ENCODE results near the gene PCDHGB7. TPM values are rescaled to one million over a fixed set of nuclear protein-coding genes. Genes with fewer than 3 reads are reported as not detected.
"Not testable (repeated sequence)": the region's sequence is repeated elsewhere in the genome, so short reads cannot be mapped to it uniquely, and the experiment has no call there.

PCDHGB7 gene
- total RNA-seq, 1 donor from 2014 or later = 16.4 TPM

DNA sequence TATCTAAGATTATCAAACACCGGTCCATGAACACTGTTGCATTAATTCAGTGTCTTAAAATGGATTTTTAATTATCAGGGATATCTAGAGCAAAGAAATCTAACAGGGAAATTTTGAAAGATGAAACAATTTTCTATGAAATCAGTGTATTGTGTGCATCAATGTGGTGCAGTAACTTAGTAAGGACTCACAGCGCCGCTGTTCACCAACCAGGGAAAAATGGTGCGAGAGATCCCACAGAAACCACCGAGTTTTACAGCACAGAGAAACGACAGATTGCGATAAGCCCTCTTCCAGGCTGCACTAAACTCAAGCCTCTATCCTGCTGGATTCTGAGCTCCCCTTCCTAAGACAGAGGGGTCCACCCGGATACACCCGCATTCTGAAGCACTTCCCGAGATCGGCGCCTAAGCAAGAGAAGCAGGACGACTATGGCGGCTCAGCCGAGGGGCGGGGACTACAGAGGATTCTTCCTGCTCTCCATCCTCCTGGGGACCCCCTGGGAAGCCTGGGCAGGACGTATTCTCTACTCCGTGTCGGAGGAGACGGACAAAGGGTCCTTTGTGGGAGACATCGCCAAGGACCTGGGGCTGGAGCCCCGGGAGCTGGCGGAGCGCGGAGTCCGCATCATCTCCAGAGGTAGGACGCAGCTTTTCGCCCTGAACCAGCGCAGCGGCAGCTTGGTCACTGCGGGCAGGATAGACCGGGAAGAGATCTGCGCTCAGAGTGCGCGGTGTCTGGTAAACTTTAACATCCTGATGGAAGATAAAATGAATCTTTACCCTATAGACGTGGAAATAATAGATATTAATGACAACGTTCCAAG, 34.8 kb upstream of the PCDHGB7 start, which contains the start of gene PCDHGA7:
TSS of gene PCDHGA7 (plus strand) at position 274 of the 826 bp plus-strand sequence. CDS start at position 432, 158 bp downstream.
- TF ChIP-seq, protein P1, sequence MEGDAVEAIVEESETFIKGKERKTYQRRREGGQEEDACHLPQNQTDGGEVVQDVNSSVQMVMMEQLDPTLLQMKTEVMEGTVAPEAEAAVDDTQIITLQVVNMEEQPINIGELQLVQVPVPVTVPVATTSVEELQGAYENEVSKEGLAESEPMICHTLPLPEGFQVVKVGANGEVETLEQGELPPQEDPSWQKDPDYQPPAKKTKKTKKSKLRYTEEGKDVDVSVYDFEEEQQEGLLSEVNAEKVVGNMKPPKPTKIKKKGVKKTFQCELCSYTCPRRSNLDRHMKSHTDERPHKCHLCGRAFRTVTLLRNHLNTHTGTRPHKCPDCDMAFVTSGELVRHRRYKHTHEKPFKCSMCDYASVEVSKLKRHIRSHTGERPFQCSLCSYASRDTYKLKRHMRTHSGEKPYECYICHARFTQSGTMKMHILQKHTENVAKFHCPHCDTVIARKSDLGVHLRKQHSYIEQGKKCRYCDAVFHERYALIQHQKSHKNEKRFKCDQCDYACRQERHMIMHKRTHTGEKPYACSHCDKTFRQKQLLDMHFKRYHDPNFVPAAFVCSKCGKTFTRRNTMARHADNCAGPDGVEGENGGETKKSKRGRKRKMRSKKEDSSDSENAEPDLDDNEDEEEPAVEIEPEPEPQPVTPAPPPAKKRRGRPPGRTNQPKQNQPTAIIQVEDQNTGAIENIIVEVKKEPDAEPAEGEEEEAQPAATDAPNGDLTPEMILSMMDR (IDR thresholded peaks at IDR 0.05; ENCODE audit: unreplicated experiment) = no peak
- no peak for DNase-seq (ENCODE audit: low spot score in 2 of 2, unreplicated experiment in 2 of 2)
- Mint-ChIP-seq H3K9me3 (peaks cover 67% of the 10 kb centered on the region), H3K27me3 (ENCODE audit: low read depth) (no peaks in the 10 kb centered on the region), H3K4me3 (no peak within 1 kb of the TSS), H3K27ac (no peak within 1 kb of the TSS), H3K4me1 (no peaks in the 10 kb centered on the region), H3K36me3 (peaks cover 8% of the 10 kb centered on the region)

DNA sequence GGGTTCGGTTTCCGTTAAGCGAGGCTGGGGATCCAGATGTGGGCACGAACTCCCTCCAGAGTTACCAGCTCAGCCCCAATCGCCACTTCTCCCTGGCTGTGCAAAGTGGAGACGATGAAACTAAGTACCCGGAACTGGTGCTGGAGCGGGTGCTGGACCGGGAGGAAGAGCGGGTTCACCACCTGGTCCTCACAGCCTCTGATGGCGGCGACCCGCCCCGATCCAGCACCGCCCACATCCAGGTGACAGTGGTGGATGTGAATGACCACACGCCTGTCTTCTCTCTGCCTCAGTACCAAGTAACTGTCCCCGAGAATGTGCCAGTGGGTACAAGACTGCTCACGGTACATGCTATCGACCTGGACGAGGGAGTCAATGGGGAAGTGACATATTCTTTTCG, 34.1 kb upstream of the PCDHGB7 start:
- Mint-ChIP-seq H3K27ac (no peak overlapping the region), H3K27me3 (ENCODE audit: low read depth) (no peaks in the 10 kb centered on the region), H3K4me3 (no peak overlapping the region), H3K36me3 (peaks cover 10% of the 10 kb centered on the region), H3K4me1 (no peaks in the 10 kb centered on the region), H3K9me3 (peaks cover 69% of the 10 kb centered on the region)
- TF ChIP-seq, protein P1 (IDR thresholded peaks at IDR 0.05; ENCODE audit: unreplicated experiment) = no peak
- no peak for DNase-seq (ENCODE audit: low spot score in 2 of 2, unreplicated experiment in 2 of 2)

DNA sequence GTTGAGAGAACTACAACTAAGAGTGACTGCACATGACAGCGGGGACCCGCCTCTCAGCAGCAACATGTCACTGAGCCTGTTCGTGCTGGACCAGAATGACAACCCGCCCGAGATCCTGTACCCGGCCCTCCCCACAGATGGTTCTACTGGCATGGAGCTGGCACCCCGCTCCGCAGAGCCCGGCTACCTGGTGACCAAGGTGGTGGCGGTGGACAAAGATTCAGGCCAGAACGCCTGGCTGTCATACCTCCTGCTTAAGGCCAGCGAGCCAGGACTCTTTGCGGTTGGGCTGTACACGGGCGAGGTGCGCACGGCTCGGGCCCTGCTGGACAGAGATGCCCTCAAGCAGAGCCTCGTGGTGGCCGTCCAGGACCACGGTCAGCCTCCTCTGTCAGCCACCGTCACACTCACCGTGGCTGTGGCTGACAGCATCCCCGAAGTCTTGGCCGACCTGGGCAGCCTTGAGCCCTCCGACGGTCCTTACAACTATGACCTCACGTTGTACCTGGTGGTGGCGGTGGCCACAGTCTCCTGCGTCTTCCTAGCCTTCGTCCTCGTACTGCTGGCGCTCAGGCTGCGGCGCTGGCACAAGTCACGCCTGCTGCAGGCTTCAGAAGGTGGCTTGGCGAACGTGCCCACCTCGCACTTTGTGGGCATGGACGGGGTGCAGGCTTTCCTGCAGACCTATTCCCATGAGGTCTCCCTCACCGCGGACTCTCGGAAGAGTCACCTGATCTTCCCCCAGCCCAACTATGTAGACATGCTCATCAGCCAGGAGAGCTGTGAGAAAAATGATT, 32.8 kb upstream of the PCDHGB7 start:
- Mint-ChIP-seq H3K4me3 (no peak overlapping the region), H3K27me3 (ENCODE audit: low read depth) (no peaks in the 10 kb centered on the region), H3K36me3 (peaks cover 17% of the 10 kb centered on the region), H3K27ac (no peak overlapping the region), H3K4me1 (no peaks in the 10 kb centered on the region), H3K9me3 (peaks cover 65% of the 10 kb centered on the region)
- no peak for DNase-seq (ENCODE audit: low spot score in 2 of 2, unreplicated experiment in 2 of 2)
- TF ChIP-seq, protein P1 (IDR thresholded peaks at IDR 0.05; ENCODE audit: unreplicated experiment) = no peak

DNA sequence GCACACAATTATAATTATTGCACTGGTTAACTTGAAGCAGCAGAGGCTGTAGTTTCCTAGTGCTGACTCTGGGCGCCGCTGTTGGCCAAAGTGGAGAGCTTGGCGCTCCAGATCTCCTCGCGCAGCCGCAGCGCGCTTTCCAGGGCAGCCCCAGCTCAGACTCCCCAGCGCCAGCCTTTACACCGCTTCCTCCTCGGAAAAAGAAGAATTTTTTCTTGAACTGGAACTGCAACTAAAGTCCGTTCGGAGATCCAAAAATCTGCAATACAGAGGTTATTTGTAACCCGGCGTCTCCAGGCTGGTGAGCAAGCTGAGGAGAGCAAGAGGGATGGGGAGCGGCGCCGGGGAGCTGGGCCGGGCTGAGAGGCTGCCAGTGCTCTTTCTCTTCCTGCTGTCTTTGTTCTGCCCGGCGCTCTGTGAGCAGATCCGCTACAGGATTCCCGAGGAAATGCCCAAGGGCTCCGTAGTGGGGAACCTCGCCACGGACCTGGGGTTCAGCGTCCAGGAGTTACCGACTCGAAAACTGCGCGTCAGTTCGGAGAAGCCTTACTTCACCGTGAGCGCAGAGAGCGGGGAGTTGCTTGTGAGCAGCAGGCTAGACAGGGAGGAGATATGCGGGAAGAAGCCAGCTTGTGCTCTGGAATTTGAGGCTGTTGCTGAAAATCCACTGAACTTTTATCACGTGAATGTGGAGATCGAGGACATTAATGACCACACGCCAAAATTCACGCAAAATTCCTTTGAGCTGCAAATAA, 29.7 kb upstream of the PCDHGB7 start, which contains the start of gene PCDHGB4:
TSS of gene PCDHGB4 (plus strand) at position 142 of the 755 bp plus-strand sequence. CDS start at position 329, 187 bp downstream.
- H3K36me3 Mint-ChIP-seq = peaks cover 36% of the 10 kb centered on the region

DNA sequence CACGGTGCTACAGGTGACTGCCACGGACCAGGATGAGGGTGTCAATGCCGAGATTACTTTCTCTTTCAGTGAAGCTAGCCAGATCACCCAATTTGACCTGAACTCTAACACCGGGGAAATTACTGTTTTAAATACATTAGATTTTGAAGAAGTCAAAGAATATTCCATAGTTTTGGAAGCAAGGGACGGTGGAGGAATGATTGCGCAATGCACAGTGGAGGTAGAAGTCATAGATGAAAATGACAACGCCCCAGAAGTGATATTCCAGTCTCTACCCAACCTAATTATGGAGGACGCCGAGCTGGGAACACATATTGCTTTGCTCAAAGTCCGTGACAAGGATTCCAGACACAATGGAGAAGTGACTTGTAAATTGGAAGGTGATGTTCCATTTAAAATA, 28.8 kb upstream of the PCDHGB7 start:
- Mint-ChIP-seq H3K27ac (no peak overlapping the region), H3K9me3 (peaks cover 63% of the 10 kb centered on the region), H3K4me1 (no peaks in the 10 kb centered on the region), H3K36me3 (peaks cover 39% of the 10 kb centered on the region), H3K27me3 (ENCODE audit: low read depth) (no peaks in the 10 kb centered on the region), H3K4me3 (no peak overlapping the region)
- DNase-seq (ENCODE audit: low spot score in 2 of 2, unreplicated experiment in 2 of 2) = no peak
- TF ChIP-seq, protein P1 (IDR thresholded peaks at IDR 0.05; ENCODE audit: unreplicated experiment) = no peak

More for the DNA sequence above, 29.7 kb upstream of the PCDHGB7 start, which contains the start of gene PCDHGB4:
- TF ChIP-seq, protein P1 (IDR thresholded peaks at IDR 0.05; ENCODE audit: unreplicated experiment) = peak; percentile 19
- peak within 1 kb of the TSS; percentile 64 for H3K27ac Mint-ChIP-seq
- H3K27me3 Mint-ChIP-seq (ENCODE audit: low read depth); DNase-seq (ENCODE audit: low spot score in 2 of 2, unreplicated experiment in 2 of 2); H3K4me1 Mint-ChIP-seq: not testable (repeated sequence)
- H3K4me3 Mint-ChIP-seq = peak within 1 kb of the TSS; percentile 70
- peaks cover 65% of the 10 kb centered on the region for H3K9me3 Mint-ChIP-seq
